HG03354 (cell line): Measurements from ENCODE around the gene STYXL1.

Experiments used
- ATAC-seq: cut with Tn5 transposase; IDR thresholded peaks from one replicate; pipeline ENCODE4 v1.9.1; 2021; ENCODE audit warnings: mild to moderate bottlenecking; ENCODE audit not compliant: unreplicated experiment, poor library complexity, severe bottlenecking

The STYXL1 gene

GRCh38 chr7:75984130-75985008 is 63.4 kb downstream of the STYXL1 start:
- no peak for ATAC-seq

GRCh38 chr7:75983471-75984129 is 64.2 kb downstream of the STYXL1 start:
- no peak for ATAC-seq

GRCh38 chr7:75982306-75983064 is 65.3 kb downstream of the STYXL1 start:
- no peak for ATAC-seq

- no peak for ATAC-seq
These were observed 66.1 kb downstream of the STYXL1 start for GRCh38 chr7:75981453-75982305.

- ATAC-seq = no peak
These were observed 66.7 kb downstream of the STYXL1 start for GRCh38 chr7:75981203-75981452.

GRCh38 chr7:75980430-75981202 is 67.2 kb downstream of the STYXL1 start:
- no peak for ATAC-seq

GRCh38 chr7:75979759-75980429 is 67.9 kb downstream of the STYXL1 start:
- ATAC-seq = no peak

GRCh38 chr7:75977743-75978142 is 70.1 kb downstream of the STYXL1 start:
- no peak for ATAC-seq

- ATAC-seq = no peak
These were observed 75.6 kb downstream of the STYXL1 start for GRCh38 chr7:75971961-75972763.

GRCh38 chr7:75971309-75971960 is 76.4 kb downstream of the STYXL1 start:
- no peak for ATAC-seq

- ATAC-seq = no peak
These were observed 77.9 kb downstream of the STYXL1 start for GRCh38 chr7:75969704-75970498.

GRCh38 chr7:75969182-75969581 is 78.6 kb downstream of the STYXL1 start:
- ATAC-seq = no peak

- no peak for ATAC-seq
These were observed 79.2 kb downstream of the STYXL1 start for GRCh38 chr7:75968561-75969001.

GRCh38 chr7:75968012-75968411 is 79.8 kb downstream of the STYXL1 start:
- no peak for ATAC-seq

GRCh38 chr7:75967487-75967997 is 80.3 kb downstream of the STYXL1 start:
- no peak for ATAC-seq

- ATAC-seq = no peak
These were observed 80.7 kb downstream of the STYXL1 start for GRCh38 chr7:75967055-75967454.
